HCT116 (cell line): Measurements from ENCODE around the gene TMC4. TPM values are rescaled to one million over a fixed set of nuclear protein-coding genes. Genes with fewer than 3 reads are reported as not detected.
A peak's percentile ranks its signal among the peaks of the same experiment; 100 is the strongest.

Experiments used
- ATAC-seq: fragments of 200-7000 bp; cut with Tn5 transposase; 2 replicates; pipeline ENCODE4 v1.9.1; 2020; ENCODE audit warnings: mild to moderate bottlenecking, moderate library complexity
- BruUV-seq: library from RNA; stranded (reverse); fragments of 400-500 nt; replicated peaks from 2 replicates; lab custom pipeline; 2021; lab: Mats Ljungman, UMichigan
- CTCF ChIA-PET: fragments of 300-600 bp; sonication (Branson Sonifier 250); formaldehyde crosslinking; loops from one replicate; lab custom pipeline; 2021; ENCODE audit warnings: antibody characterized with exemption; lab: Charles Lee
- POLR2A ChIA-PET: fragments of 300-600, 350-600 bp; sonication (Branson Sonifier 250); formaldehyde crosslinking; loops from one replicate; lab custom pipeline; 2021; ENCODE audit warnings: antibody characterized with exemption; lab: Charles Lee
- RAD21 ChIA-PET, 2 experiments: fragments of 300-600 bp; sonication (Branson Sonifier 250); formaldehyde crosslinking; loops; one replicate each; lab custom pipeline; 2023; ENCODE audit warnings: low total read pairs in 2 of 2; ENCODE audit not compliant: uncharacterized antibody in 2 of 2, unreplicated experiment in 2 of 2, low non-redundant PET in 1 of 2; lab: Charles Lee
- DNase-seq: peaks from one replicate; pipeline ENCODE4 v3.0.0-alpha.2; 2010; ENCODE audit warnings: low read depth, low spot score
- H2AFZ ChIP-seq: fragments of 200-600 bp; shearing (Covaris generic), sonication (generic); 2 replicates; pipeline ENCODE4 v1.6.1; 2017; ENCODE audit warnings: low read depth, mixed run types, mixed read lengths, antibody characterized with exemption, low read length; ENCODE audit not compliant: poor library complexity, severe bottlenecking
- H3K27ac ChIP-seq: 2 replicates; pipeline ENCODE4 v1.5.1; 2012; ENCODE audit warnings: low read depth, low read length
- H3K27me3 ChIP-seq: fragments of 200-600 bp; sonication (generic); 2 replicates; pipeline ENCODE4 v1.6.1; 2016; ENCODE audit warnings: mixed run types, low read length, mixed read lengths; ENCODE audit not compliant: insufficient read depth
- H3K36me3 ChIP-seq, 2 experiments: fragments of 200-500 bp in 1 of 2; fragments of 200-600 bp in 1 of 2; sonication (Bioruptor generic) in 1 of 2; sonication (generic) in 1 of 2; 2 replicates each; pipeline versions ENCODE4 v1.5.1 to v1.6.1; 2014 to 2016; ENCODE audit warnings: low read length in 2 of 2, inconsistent platforms in 1 of 2, mixed read lengths in 1 of 2, mixed run types in 1 of 2; ENCODE audit not compliant: insufficient read depth in 2 of 2, control insufficient read depth in 1 of 2
- H3K4me1 ChIP-seq, 2 experiments: fragments of 200-600 bp in 1 of 2; sonication (generic) in 1 of 2; 2 replicates each; pipeline versions ENCODE4 v1.5.1 to v1.6.1; 2012 to 2017; ENCODE audit warnings: low read length in 2 of 2, inconsistent platforms in 1 of 2, mild to moderate bottlenecking in 1 of 2, mixed read lengths in 1 of 2, mixed run types in 1 of 2, moderate library complexity in 1 of 2; ENCODE audit not compliant: insufficient read depth in 2 of 2, control insufficient read depth in 1 of 2
- H3K4me2 ChIP-seq: fragments of 200-600 bp; sonication (generic); 2 replicates; pipeline ENCODE4 v1.6.1; 2017; ENCODE audit warnings: mixed run types, low read length, mixed read lengths
- H3K4me3 ChIP-seq, 2 experiments: fragments of 200-600 bp in 1 of 2; sonication (generic) in 1 of 2; replicated peaks in 1 of 2; 2 replicates each; pipeline ENCODE4 v1.5.1; 2011 to 2016; ENCODE audit warnings: low read length in 2 of 2, control low read depth in 1 of 2, low read depth in 1 of 2, mild to moderate bottlenecking in 1 of 2, mixed read lengths in 1 of 2, mixed run types in 1 of 2
- H3K79me2 ChIP-seq: fragments of 200-600 bp; sonication (generic); 2 replicates; pipeline ENCODE4 v1.6.1; 2017; ENCODE audit warnings: mild to moderate bottlenecking, mixed run types, low read length, moderate library complexity, mixed read lengths; ENCODE audit not compliant: insufficient read depth
- H3K9ac ChIP-seq: fragments of 200-600 bp; sonication (generic); 2 replicates; pipeline ENCODE4 v1.6.1; 2016; ENCODE audit warnings: low read length, mixed read lengths
- H3K9me2 ChIP-seq: fragments of 200-600 bp; sonication (generic), shearing (Covaris generic); 2 replicates; pipeline ENCODE4 v1.6.1; 2017; ENCODE audit warnings: mixed run types, mild to moderate bottlenecking, moderate library complexity; ENCODE audit not compliant: insufficient read depth
- H3K9me3 ChIP-seq, 2 experiments: fragments of 200-500 bp in 1 of 2; fragments of 200-600 bp in 1 of 2; sonication (Bioruptor generic) in 1 of 2; sonication (generic) in 1 of 2; 2 replicates each; pipeline ENCODE4 v1.6.1; 2014 to 2017; ENCODE audit warnings: low read length in 2 of 2, mixed read lengths in 2 of 2, inconsistent platforms in 1 of 2, low read depth in 1 of 2, mild to moderate bottlenecking in 1 of 2, mixed run types in 1 of 2, moderate library complexity in 1 of 2; ENCODE audit not compliant: control insufficient read depth in 1 of 2, insufficient read depth in 1 of 2
- H4K20me1 ChIP-seq: fragments of 200-600 bp; sonication (generic), shearing (Covaris generic); 2 replicates; pipeline ENCODE4 v1.6.1; 2017; ENCODE audit warnings: mixed run types, mild to moderate bottlenecking, moderate library complexity; ENCODE audit not compliant: insufficient read depth
- CBX3 ChIP-seq: IDR thresholded peaks from 2 replicates; pipeline ENCODE4 v1.6.1; 2012; ENCODE audit warnings: low read depth
- CEBPB ChIP-seq: IDR thresholded peaks from 2 replicates; pipeline ENCODE4 v1.6.1; 2012; ENCODE audit warnings: low read depth
- ELF1 ChIP-seq: IDR thresholded peaks from 2 replicates; pipeline ENCODE4 v1.6.1; 2012; ENCODE audit warnings: low read depth, borderline replicate concordance
- EZH2phosphoT487 ChIP-seq: fragments of 200-600 bp; IDR thresholded peaks from 2 replicates; pipeline ENCODE4 v1.6.1; 2018; ENCODE audit warnings: antibody characterized with exemption, borderline replicate concordance
- JUND ChIP-seq: IDR thresholded peaks from 2 replicates; pipeline ENCODE4 v1.6.1; 2012
- POLR2AphosphoS5 ChIP-seq: IDR thresholded peaks from 2 replicates; pipeline ENCODE4 v1.6.1; 2011; ENCODE audit warnings: mild to moderate bottlenecking, low read depth, low read length, moderate library complexity
- SIN3A ChIP-seq: IDR thresholded peaks from 2 replicates; pipeline ENCODE4 v1.6.1; 2012; ENCODE audit warnings: low read depth
- SP1 ChIP-seq: IDR thresholded peaks from 2 replicates; pipeline ENCODE4 v1.6.1; 2012; ENCODE audit warnings: low read depth
- TCF7L2 ChIP-seq: IDR thresholded peaks from 2 replicates; pipeline ENCODE4 v1.7.0; 2011; ENCODE audit warnings: borderline replicate concordance, inconsistent platforms; ENCODE audit not compliant: insufficient read depth, insufficient read length; ENCODE audit errors: extremely low read depth
- ZBTB33 ChIP-seq: IDR thresholded peaks from 2 replicates; pipeline ENCODE4 v1.6.1; 2011; ENCODE audit warnings: mild to moderate bottlenecking, low read length, moderate library complexity; ENCODE audit not compliant: insufficient replicate concordance; ENCODE audit errors: extremely low read depth
- intact Hi-C: fragments of 100-400 bp; cut with micrococcal nuclease; formaldehyde crosslinking; loops from 2 replicates; pipeline ENCODE4 v1.10.0; 2022
- total RNA-seq: library from RNA; stranded (reverse); gene quantifications from one replicate; pipeline ENCODE4 v1.2.1, GENCODE V29; 2021; ENCODE audit not compliant: unreplicated experiment
- TF ChIP-seq, protein P1 (sequence below): IDR thresholded peaks from 2 replicates; pipeline ENCODE4 v1.6.1; 2012

TMC4 gene
- total RNA-seq, 1 experiment from 2014 or later: 60.3 TPM

DNA sequence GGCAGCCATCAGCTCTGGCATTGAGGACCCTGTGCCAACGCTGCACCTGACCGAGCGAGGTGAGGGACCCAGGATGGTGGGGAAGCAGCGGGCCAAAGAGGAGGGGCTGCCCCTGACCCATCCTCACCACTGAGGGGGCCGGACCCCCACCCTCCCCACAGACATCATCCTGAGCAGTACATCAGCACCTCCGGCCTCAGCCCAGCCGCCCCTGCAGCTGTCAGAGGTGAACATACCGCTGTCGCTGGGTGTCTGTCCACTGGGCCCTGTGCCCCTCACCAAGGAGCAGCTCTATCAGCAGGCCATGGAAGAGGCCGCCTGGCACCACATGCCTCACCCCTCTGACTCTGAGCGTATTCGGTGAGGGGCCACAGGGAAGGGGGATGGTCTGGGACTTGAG lies 20.7 kb downstream of the TMC4 start:
- Histone ChIP-seq H3K27ac (no peak overlapping the region), H3K27me3 (no peaks in the 10 kb centered on the region), H3K4me2 (no peak overlapping the region), H3K9ac (no peak overlapping the region), H3K9me3 (no peaks in the 10 kb centered on the region), H3K4me1 (no peaks in the 10 kb centered on the region), H3K79me2 (no peaks in the 10 kb centered on the region), H3K4me3 (no peak overlapping the region), H3K36me3 (peaks cover 60 to 71% of the 10 kb centered on the region in 2 experiments; a peak in 3 of 4 replicates), H2AFZ (no peak overlapping the region), H4K20me1 (no peaks in the 10 kb centered on the region), H3K9me2 (no peaks in the 10 kb centered on the region)
- ChIA-PET RAD21 (no interaction called here), POLR2A (no interaction called here), CTCF (no interaction called here)
- no peak for DNase-seq
- BruUV-seq: no TSS peak
- no peak for ATAC-seq
- TF ChIP-seq, protein P1, sequence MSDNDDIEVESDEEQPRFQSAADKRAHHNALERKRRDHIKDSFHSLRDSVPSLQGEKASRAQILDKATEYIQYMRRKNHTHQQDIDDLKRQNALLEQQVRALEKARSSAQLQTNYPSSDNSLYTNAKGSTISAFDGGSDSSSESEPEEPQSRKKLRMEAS: no peak
- TF ChIP-seq SP1 (no peak), TCF7L2 (no peak), SIN3A (no peak), JUND (no peak), CBX3 (no peak), CEBPB (no peak)
- intact Hi-C loops: no loop called here

GRCh38 chr19:54151362-54152035 lies 21.5 kb downstream of the TMC4 start:
- no peaks in the 10 kb centered on the region for H4K20me1 ChIP-seq
- H3K9ac ChIP-seq: no peak overlapping the region
- TF ChIP-seq POLR2AphosphoS5: peak; percentile 22; the same call in 1 of the 2 replicates
- TF ChIP-seq ELF1: no peak
- TF ChIP-seq TCF7L2: no peak
- TF ChIP-seq, protein P1: no peak
- no peak for TF ChIP-seq EZH2phosphoT487
- no peak for TF ChIP-seq ZBTB33
- no peak for DNase-seq
- no peaks in the 10 kb centered on the region for H3K4me1 ChIP-seq
- ChIA-PET RAD21 (no interaction called here), CTCF (no interaction called here), POLR2A (interaction anchor here (1.1 kb wide), 1 partner anchor 8 kb away, joined by 4 read pairs; the partner anchor contains the start of gene LENG1)
- H3K27me3 ChIP-seq: no peaks in the 10 kb centered on the region
- no TSS peak for BruUV-seq
- no peaks in the 10 kb centered on the region for H3K9me2 ChIP-seq
- no peak for ATAC-seq
- H3K4me3 ChIP-seq: no peak overlapping the region
- no peak overlapping the region for H3K27ac ChIP-seq
- intact Hi-C loops: no loop called here
- H2AFZ ChIP-seq: no peak overlapping the region
- no peak overlapping the region for H3K4me2 ChIP-seq
- 0 out of 2 replicates have a peak, but pooled peaks cover under 1% of the 10 kb centered on the region for H3K79me2 ChIP-seq
- H3K9me3 ChIP-seq: no peaks in the 10 kb centered on the region
- H3K36me3 ChIP-seq: peaks cover 60 to 71% of the 10 kb centered on the region in 2 experiments; a peak in 3 of 4 replicates
